Stimulated activated CD8-positive, alpha-beta memory T cell treated with anti-CD3 and anti-CD28 coated beads, Interleukin-2, amount 100 ng/mL, for 1 hour (primary cell): ENCODE measurements around the gene KCNA10.

ENCODE experiments used
- DNase-seq, 2 donors: peaks; one replicate each; pipeline ENCODE4 v3.0.0-alpha.2; 2020; ENCODE audit warnings: low read depth in 2 of 2

KCNA10 gene

GRCh38 chr1:110477967-110478640 is 40.9 kb downstream of the KCNA10 start:
- no peak for DNase-seq

GRCh38 chr1:110477445-110477957 is 41.5 kb downstream of the KCNA10 start:
- no peak for DNase-seq

- DNase-seq = no peak
Observed at GRCh38 chr1:110477041-110477440, 41.9 kb downstream of the KCNA10 start.

GRCh38 chr1:110476028-110476765 is 42.8 kb downstream of the KCNA10 start:
- DNase-seq = no peak

- DNase-seq = no peak
Observed at GRCh38 chr1:110475362-110476027, 43.5 kb downstream of the KCNA10 start.

- DNase-seq = no peak
Observed at GRCh38 chr1:110474444-110474843, 44.5 kb downstream of the KCNA10 start.

DNA sequence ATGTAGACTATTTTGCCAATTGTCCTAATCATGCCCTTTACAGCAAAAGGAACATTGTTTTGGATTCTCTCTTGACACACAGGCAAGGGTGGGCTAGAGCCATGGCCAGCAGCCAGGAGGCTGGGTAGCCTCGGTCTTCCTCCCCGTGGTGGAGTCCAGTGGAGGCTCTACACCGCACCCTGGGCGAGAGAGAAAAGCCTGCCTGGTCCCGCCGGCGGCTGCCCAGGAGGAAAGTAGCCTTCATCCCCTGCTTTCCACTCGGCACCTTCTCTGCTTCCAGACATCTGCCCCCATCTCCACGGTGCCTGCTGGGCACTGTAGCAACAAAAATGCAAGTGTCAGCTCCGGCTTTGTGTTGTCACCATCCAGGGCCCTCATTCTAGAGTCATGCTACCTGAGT is 46.4 kb downstream of the KCNA10 start:
- DNase-seq = no peak

GRCh38 chr1:110471131-110471530 is 47.8 kb downstream of the KCNA10 start:
- no peak for DNase-seq
